Measurements from ENCODE around the gene NUP210. TPM values are rescaled to one million over a fixed set of nuclear protein-coding genes. Genes with fewer than 3 reads are reported as not detected.

The NUP210 gene
- polyA plus RNA-seq, 12 donors = 6.0 to 10.9 (median 8.4) TPM; not detected in 1

- no peak for DNase-seq
These were observed 70.3 kb downstream of the NUP210 start for GRCh38 chr3:13349823-13350222.

GRCh38 chr3:13348661-13349396, 71.3 kb downstream of the NUP210 start:
- no peak for DNase-seq

GRCh38 chr3:13348100-13348499, 72.0 kb downstream of the NUP210 start:
- DNase-seq = no peak

GRCh38 chr3:13347390-13347950, 72.7 kb downstream of the NUP210 start:
- no peak for DNase-seq

- DNase-seq = no peak
These were observed 73.4 kb downstream of the NUP210 start for GRCh38 chr3:13346481-13347389.

GRCh38 chr3:13345772-13346171, 74.3 kb downstream of the NUP210 start:
- DNase-seq = no peak

GRCh38 chr3:13345284-13345683, 74.8 kb downstream of the NUP210 start:
- no peak for DNase-seq

GRCh38 chr3:13344663-13345062, 75.5 kb downstream of the NUP210 start:
- DNase-seq = no peak

- no peak for DNase-seq
These were observed 76.5 kb downstream of the NUP210 start for GRCh38 chr3:13343601-13344000.

GRCh38 chr3:13341229-13341905, 78.8 kb downstream of the NUP210 start:
- no peak for DNase-seq

GRCh38 chr3:13339833-13340232, 80.3 kb downstream of the NUP210 start:
- DNase-seq = no peak

- no peak for DNase-seq
These were observed 81.1 kb downstream of the NUP210 start for GRCh38 chr3:13338996-13339395.

GRCh38 chr3:13338231-13338630, 81.9 kb downstream of the NUP210 start:
- DNase-seq = no peak

- DNase-seq = no peak
These were observed 83.5 kb downstream of the NUP210 start for GRCh38 chr3:13336592-13336991.

GRCh38 chr3:13335503-13335902, 84.6 kb downstream of the NUP210 start:
- no peak for DNase-seq

GRCh38 chr3:13335059-13335458, 85.1 kb downstream of the NUP210 start:
- no peak for DNase-seq

- DNase-seq = no peak
These were observed 86.8 kb downstream of the NUP210 start for GRCh38 chr3:13333236-13333897.

GRCh38 chr3:13332740-13333139, 87.4 kb downstream of the NUP210 start:
- DNase-seq = no peak

GRCh38 chr3:13332158-13332557, 88.0 kb downstream of the NUP210 start:
- DNase-seq = no peak

GRCh38 chr3:13329746-13330145, 90.4 kb downstream of the NUP210 start:
- DNase-seq = no peak

- no peak for DNase-seq
These were observed 94.2 kb downstream of the NUP210 start for GRCh38 chr3:13325892-13326443.
